H1 (cell line): ENCODE results near the gene HCK. TPM values are rescaled to one million over a fixed set of nuclear protein-coding genes. Genes with fewer than 3 reads are reported as not detected.

Experiments
- NANOG ChIP-seq: IDR thresholded peaks from 2 replicates; pipeline ENCODE4 v1.6.1; 2011; ENCODE audit warnings: low read length, low read depth, mild to moderate bottlenecking, inconsistent platforms; ENCODE audit not compliant: insufficient read depth, poor library complexity, severe bottlenecking
- NRF1 ChIP-seq: IDR thresholded peaks from 2 replicates; pipeline ENCODE4 v1.6.1; 2011; ENCODE audit warnings: mild to moderate bottlenecking, low read depth, low read length, improper control_type of control experiment
- PHF8 ChIP-seq: fragments of 200-600 bp; sonication (generic); conservative IDR thresholded peaks from 2 replicates; pipeline ENCODE4 v1.7.1; 2012; ENCODE audit warnings: low read depth, mild to moderate bottlenecking, inconsistent platforms, low read length, moderate library complexity
- SP2 ChIP-seq: IDR thresholded peaks from 2 replicates; pipeline ENCODE4 v1.6.1; 2012; ENCODE audit warnings: mild to moderate bottlenecking, low read length, inconsistent platforms
- polyA plus RNA-seq, 7 experiments: library from polyadenylated mRNA; depleted of rRNA in 3 of 7; stranded (reverse) in 5 of 7; unstranded in 2 of 7; fragments of >200 nt in 5 of 7; fragments of 200-250 nt in 2 of 7; gene quantifications; 1 replicate in 5 of 7; 2 replicates in 1 of 7; 4 replicates in 1 of 7; pipeline versions ENCODE4 v1.2.1 to v1.2.3, GENCODE V29; 2011 to 2013; ENCODE audit warnings: missing spikeins in 2 of 7, mixed read lengths in 2 of 7
- total RNA-seq: library from RNA; stranded (reverse); fragmentation: NEBNext Ultra II Directional; extraction: Animal tissue kit (Norgen Biotek cat#: 25700); gene quantifications from 2 replicates; pipeline ENCODE4 v1.2.1, GENCODE V29; 2021
- TF ChIP-seq, protein P1 (sequence below): fragments of 300-600 bp; sonication (generic); IDR thresholded peaks from 2 replicates; pipeline ENCODE4 v1.7.1; 2012; ENCODE audit warnings: low read length, moderate library complexity, mild to moderate bottlenecking, inconsistent platforms; ENCODE audit not compliant: insufficient replicate concordance

HCK gene
- total and polyA plus RNA-seq, 2 of the 8 experiments (the other 6 are each of a cell fraction or from before 2014, with no cell fraction given): 0.37 to 4.3 TPM

DNA sequence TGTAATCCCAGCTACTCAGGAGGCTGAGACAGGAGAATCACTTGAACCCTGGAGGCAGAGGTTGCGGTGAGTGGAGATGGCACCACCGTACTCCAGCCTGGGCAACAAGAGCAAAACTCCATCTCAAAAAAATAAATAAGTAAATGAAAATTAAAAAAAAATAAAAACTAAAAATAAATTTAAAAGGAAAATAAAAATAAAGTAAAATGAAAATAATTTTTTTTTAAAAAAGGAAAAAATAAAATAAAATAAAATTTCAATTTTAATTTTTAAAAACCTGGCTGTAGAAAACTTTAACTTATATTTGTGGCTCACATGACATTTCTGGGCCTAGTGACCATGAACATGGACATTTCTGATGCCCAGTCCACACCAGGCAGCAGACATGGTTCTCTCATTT lies 16.1 kb downstream of the HCK start (continued):
- TF ChIP-seq, protein P1, sequence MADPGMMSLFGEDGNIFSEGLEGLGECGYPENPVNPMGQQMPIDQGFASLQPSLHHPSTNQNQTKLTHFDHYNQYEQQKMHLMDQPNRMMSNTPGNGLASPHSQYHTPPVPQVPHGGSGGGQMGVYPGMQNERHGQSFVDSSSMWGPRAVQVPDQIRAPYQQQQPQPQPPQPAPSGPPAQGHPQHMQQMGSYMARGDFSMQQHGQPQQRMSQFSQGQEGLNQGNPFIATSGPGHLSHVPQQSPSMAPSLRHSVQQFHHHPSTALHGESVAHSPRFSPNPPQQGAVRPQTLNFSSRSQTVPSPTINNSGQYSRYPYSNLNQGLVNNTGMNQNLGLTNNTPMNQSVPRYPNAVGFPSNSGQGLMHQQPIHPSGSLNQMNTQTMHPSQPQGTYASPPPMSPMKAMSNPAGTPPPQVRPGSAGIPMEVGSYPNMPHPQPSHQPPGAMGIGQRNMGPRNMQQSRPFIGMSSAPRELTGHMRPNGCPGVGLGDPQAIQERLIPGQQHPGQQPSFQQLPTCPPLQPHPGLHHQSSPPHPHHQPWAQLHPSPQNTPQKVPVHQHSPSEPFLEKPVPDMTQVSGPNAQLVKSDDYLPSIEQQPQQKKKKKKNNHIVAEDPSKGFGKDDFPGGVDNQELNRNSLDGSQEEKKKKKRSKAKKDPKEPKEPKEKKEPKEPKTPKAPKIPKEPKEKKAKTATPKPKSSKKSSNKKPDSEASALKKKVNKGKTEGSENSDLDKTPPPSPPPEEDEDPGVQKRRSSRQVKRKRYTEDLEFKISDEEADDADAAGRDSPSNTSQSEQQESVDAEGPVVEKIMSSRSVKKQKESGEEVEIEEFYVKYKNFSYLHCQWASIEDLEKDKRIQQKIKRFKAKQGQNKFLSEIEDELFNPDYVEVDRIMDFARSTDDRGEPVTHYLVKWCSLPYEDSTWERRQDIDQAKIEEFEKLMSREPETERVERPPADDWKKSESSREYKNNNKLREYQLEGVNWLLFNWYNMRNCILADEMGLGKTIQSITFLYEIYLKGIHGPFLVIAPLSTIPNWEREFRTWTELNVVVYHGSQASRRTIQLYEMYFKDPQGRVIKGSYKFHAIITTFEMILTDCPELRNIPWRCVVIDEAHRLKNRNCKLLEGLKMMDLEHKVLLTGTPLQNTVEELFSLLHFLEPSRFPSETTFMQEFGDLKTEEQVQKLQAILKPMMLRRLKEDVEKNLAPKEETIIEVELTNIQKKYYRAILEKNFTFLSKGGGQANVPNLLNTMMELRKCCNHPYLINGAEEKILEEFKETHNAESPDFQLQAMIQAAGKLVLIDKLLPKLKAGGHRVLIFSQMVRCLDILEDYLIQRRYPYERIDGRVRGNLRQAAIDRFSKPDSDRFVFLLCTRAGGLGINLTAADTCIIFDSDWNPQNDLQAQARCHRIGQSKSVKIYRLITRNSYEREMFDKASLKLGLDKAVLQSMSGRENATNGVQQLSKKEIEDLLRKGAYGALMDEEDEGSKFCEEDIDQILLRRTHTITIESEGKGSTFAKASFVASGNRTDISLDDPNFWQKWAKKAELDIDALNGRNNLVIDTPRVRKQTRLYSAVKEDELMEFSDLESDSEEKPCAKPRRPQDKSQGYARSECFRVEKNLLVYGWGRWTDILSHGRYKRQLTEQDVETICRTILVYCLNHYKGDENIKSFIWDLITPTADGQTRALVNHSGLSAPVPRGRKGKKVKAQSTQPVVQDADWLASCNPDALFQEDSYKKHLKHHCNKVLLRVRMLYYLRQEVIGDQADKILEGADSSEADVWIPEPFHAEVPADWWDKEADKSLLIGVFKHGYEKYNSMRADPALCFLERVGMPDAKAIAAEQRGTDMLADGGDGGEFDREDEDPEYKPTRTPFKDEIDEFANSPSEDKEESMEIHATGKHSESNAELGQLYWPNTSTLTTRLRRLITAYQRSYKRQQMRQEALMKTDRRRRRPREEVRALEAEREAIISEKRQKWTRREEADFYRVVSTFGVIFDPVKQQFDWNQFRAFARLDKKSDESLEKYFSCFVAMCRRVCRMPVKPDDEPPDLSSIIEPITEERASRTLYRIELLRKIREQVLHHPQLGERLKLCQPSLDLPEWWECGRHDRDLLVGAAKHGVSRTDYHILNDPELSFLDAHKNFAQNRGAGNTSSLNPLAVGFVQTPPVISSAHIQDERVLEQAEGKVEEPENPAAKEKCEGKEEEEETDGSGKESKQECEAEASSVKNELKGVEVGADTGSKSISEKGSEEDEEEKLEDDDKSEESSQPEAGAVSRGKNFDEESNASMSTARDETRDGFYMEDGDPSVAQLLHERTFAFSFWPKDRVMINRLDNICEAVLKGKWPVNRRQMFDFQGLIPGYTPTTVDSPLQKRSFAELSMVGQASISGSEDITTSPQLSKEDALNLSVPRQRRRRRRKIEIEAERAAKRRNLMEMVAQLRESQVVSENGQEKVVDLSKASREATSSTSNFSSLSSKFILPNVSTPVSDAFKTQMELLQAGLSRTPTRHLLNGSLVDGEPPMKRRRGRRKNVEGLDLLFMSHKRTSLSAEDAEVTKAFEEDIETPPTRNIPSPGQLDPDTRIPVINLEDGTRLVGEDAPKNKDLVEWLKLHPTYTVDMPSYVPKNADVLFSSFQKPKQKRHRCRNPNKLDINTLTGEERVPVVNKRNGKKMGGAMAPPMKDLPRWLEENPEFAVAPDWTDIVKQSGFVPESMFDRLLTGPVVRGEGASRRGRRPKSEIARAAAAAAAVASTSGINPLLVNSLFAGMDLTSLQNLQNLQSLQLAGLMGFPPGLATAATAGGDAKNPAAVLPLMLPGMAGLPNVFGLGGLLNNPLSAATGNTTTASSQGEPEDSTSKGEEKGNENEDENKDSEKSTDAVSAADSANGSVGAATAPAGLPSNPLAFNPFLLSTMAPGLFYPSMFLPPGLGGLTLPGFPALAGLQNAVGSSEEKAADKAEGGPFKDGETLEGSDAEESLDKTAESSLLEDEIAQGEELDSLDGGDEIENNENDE: no peak
- no peak for TF ChIP-seq SP2
- no peak for TF ChIP-seq PHF8
- no peak for TF ChIP-seq NANOG
- no peak for TF ChIP-seq NRF1
